Measurements from ENCODE around the gene SGCA.

Gene SGCA

DNA sequence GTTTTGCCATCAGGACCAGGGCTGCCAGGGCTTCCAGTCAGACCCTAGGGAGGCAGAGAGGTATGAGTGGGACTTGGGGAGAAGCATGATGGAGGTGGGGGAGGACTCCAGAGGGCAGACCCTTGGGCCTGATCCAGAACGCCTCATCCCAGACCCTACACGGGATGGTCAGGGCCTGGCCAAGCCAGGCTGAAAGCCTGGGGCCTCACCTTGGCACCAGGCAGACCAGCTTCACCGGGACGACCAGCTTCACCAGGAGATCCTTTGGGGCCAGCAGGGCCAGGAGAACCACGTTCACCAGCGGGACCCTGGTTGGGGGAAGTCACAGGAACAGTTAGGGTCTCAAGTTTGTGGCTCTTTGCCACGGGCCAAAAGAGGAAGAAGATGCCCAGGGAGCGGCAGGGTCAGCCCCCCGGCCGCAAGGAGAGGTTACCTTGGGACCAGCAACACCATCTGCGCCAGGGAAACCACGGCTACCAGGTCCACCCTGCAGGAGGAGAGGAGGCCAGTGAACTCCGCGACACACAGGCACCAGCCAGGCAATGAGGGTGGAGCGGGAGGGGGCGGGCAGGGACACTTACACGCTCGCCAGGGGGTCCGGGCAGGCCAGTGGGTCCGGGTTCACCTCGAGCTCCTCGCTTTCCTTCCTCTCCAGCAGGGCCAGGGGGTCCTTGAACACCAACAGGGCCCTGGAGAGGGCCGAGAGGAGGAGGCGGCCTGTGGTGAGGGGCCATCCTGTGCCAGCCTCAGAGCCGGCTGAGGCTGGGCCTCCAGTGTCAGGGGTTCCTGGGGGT is 28.5 kb downstream of the SGCA start:
- CTCF ChIA-PET: interaction anchor here (0.5 to 5.5 kb wide), 3 partner anchors 24 to 56 kb away, joined by 3 to 174 read pairs (median 3); partner anchors contain the start of gene SGCA
- no peak overlapping the region for H3K4me3 ChIP-seq (ENCODE audit: low read depth, low read length)
- H3K27ac ChIP-seq (ENCODE audit: extremely low read depth, low read depth, low read length): no peak overlapping the region
- H3K36me3 ChIP-seq (ENCODE audit: control insufficient read depth in 2 of 2, insufficient read depth in 1 of 2, low read length in 2 of 2): peaks cover 0 to 66% of the 10 kb centered on the region in 2 experiments; a peak in 1 of 3 replicates
- H3K4me1 ChIP-seq (ENCODE audit: control insufficient read depth, insufficient read depth, low read length): no peaks in the 10 kb centered on the region
- TF ChIP-seq ZNF677 (tag by site-specific recombination; IDR thresholded peaks at IDR 0.05) (no peak), ZNF585B (tag by site-specific recombination; IDR thresholded peaks at IDR 0.05) (no peak), ZIC2 (tag by site-specific recombination; IDR thresholded peaks at IDR 0.05) (0 out of 2 replicates have a peak, but pooled peaks have one; percentile 7)
- no peaks in the 10 kb centered on the region for H3K9me3 ChIP-seq (ENCODE audit: control insufficient read depth, insufficient read depth, low read depth, low read length)
- POLR2A ChIA-PET: no interaction called here

DNA sequence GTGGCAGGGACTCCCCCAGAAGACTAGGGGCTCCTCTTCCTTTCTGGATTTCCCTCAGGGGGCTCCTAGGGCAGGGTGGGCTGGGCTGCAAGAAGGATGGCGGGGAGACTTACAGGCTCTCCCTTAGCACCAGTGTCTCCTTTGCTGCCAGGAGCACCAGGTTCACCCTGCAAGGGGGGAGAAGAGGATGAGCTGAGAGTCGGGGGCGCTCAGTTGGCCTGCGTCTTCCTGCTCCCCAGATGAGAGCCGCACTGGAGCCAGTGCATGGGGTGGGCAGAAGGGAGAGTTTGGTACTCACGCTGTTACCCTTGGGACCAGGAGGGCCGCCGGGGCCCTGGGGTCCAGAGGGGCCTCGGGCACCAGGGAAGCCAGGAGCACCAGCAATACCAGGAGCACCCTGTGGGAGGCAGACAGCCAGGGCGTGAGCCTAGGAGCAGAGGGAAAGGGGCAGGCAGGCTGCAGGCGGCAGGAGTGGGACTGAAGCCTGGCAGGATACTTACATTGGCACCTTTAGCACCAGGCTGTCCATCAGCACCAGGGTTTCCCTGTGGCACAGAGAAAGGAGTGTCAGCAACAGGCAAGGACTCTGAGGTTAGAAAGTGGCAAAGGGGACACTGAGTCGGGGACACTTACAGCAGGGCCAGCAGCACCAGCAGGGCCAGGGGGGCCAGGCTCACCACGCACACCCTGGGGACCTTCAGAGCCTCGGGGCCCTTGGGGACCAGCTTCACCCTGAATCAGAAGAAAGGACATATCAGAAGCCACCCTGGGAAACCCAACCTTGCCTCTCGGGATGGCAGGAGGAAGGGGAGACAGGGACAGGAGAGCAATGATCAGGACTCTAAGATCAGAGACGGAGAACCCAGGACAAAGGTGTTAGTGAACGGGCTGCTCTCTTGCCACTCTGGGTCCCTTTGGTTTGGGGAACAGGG is 29.4 kb downstream of the SGCA start:
- TF ChIP-seq ZNF768 (tag by site-specific recombination; IDR thresholded peaks at IDR 0.05): no peak
- TF ChIP-seq ZNF311 (tag by site-specific recombination; IDR thresholded peaks at IDR 0.05; ENCODE audit: borderline replicate concordance): no peak
- TF ChIP-seq ZNF76 (tag by site-specific recombination; IDR thresholded peaks at IDR 0.05; ENCODE audit: borderline replicate concordance, low read depth): no peak
- TF ChIP-seq, protein P1, sequence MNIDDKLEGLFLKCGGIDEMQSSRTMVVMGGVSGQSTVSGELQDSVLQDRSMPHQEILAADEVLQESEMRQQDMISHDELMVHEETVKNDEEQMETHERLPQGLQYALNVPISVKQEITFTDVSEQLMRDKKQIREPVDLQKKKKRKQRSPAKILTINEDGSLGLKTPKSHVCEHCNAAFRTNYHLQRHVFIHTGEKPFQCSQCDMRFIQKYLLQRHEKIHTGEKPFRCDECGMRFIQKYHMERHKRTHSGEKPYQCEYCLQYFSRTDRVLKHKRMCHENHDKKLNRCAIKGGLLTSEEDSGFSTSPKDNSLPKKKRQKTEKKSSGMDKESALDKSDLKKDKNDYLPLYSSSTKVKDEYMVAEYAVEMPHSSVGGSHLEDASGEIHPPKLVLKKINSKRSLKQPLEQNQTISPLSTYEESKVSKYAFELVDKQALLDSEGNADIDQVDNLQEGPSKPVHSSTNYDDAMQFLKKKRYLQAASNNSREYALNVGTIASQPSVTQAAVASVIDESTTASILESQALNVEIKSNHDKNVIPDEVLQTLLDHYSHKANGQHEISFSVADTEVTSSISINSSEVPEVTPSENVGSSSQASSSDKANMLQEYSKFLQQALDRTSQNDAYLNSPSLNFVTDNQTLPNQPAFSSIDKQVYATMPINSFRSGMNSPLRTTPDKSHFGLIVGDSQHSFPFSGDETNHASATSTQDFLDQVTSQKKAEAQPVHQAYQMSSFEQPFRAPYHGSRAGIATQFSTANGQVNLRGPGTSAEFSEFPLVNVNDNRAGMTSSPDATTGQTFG (tag by site-specific recombination; IDR thresholded peaks at IDR 0.05; ENCODE audit: borderline replicate concordance): no peak
- TF ChIP-seq BCL11B (tag by site-specific recombination; IDR thresholded peaks at IDR 0.05; ENCODE audit: low read depth): no peak
- TF ChIP-seq, protein P2, sequence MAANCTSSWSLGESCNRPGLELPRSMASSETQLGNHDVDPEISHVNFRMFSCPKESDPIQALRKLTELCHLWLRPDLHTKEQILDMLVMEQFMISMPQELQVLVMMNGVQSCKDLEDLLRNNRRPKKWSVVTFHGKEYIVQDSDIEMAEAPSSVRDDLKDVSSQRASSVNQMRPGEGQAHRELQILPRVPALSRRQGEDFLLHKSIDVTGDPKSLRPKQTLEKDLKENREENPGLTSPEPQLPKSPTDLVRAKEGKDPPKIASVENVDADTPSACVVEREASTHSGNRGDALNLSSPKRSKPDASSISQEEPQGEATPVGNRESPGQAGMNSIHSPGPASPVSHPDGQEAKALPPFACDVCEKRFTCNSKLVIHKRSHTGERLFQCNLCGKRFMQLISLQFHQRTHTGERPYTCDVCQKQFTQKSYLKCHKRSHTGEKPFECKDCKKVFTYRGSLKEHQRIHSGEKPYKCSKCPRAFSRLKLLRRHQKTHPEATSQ (tag by site-specific recombination; IDR thresholded peaks at IDR 0.05): no peak
- no peak for TF ChIP-seq ZNF214 (tag by site-specific recombination; IDR thresholded peaks at IDR 0.05; ENCODE audit: borderline replicate concordance)
- no peak for TF ChIP-seq OVOL3 (tag by site-specific recombination; IDR thresholded peaks at IDR 0.05)
- no peak for TF ChIP-seq GLIS1 (tag by site-specific recombination; IDR thresholded peaks at IDR 0.05)
- TF ChIP-seq ZNF37A (tag by site-specific recombination; IDR thresholded peaks at IDR 0.05): no peak
- no peak for TF ChIP-seq ZSCAN16 (tag by site-specific recombination; IDR thresholded peaks at IDR 0.05)
- Histone ChIP-seq H3K27ac (ENCODE audit: extremely low read depth, low read depth, low read length) (no peak overlapping the region), H3K36me3 (ENCODE audit: control insufficient read depth in 2 of 2, insufficient read depth in 1 of 2, low read length in 2 of 2) (peaks cover 0 to 58% of the 10 kb centered on the region in 2 experiments; a peak in 1 of 3 replicates), H3K4me3 (ENCODE audit: low read depth, low read length) (no peak overlapping the region), H3K9me3 (ENCODE audit: control insufficient read depth, insufficient read depth, low read depth, low read length) (no peaks in the 10 kb centered on the region), H3K4me1 (ENCODE audit: control insufficient read depth, insufficient read depth, low read length) (no peaks in the 10 kb centered on the region)
- CTCF ChIA-PET: interaction anchor here (0.5 to 5.5 kb wide), 7 partner anchors 18 to 853 kb away, joined by 3 to 174 read pairs (median 7); partner anchors contain the start of gene SGCA
- POLR2A ChIA-PET: no interaction called here

DNA sequence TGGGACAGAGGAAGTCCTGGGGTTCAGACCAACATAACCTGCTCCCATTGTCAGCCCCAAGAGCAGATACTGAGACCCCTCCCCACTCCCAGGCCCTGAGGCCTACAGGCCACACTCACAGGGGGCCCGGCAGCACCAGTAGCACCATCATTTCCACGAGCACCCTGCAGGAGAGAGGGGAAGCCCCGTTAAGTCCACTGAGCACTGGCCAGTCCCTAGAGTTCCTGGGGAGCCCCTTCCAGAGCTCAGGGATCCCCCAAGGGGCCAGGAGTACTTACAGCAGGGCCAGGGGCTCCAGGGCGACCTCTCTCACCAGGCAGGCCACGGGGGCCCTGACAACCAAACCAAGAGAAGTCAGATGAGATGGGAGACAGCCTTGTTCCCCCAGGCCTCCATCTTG is 30.2 kb downstream of the SGCA start:
- Histone ChIP-seq H3K4me3 (ENCODE audit: low read depth, low read length) (no peak overlapping the region), H3K4me1 (ENCODE audit: control insufficient read depth, insufficient read depth, low read length) (no peaks in the 10 kb centered on the region), H3K9me3 (ENCODE audit: control insufficient read depth, insufficient read depth, low read depth, low read length) (no peaks in the 10 kb centered on the region), H3K36me3 (ENCODE audit: control insufficient read depth in 2 of 2, insufficient read depth in 1 of 2, low read length in 2 of 2) (peaks cover 0 to 49% of the 10 kb centered on the region in 2 experiments; a peak in 1 of 3 replicates), H3K27ac (ENCODE audit: extremely low read depth, low read depth, low read length) (no peak overlapping the region)
- CTCF ChIA-PET: interaction anchor here (0.7 to 5.5 kb wide), 7 partner anchors 18 to 101 kb away, joined by 3 to 174 read pairs (median 20); partner anchors contain the start of gene SGCA
- POLR2A ChIA-PET: interaction anchor here (1.5 kb wide), 1 partner anchor 18 kb away, joined by 5 read pairs; no protein-coding TSS in a partner anchor
- TF ChIP-seq ZNF175 (tag by site-specific recombination; IDR thresholded peaks at IDR 0.05) (no peak), ZFP37 (tag by site-specific recombination; IDR thresholded peaks at IDR 0.05) (no peak), ZNF530 (tag by site-specific recombination; IDR thresholded peaks at IDR 0.05; ENCODE audit: low read depth) (no peak), EGR2 (tag by site-specific recombination; IDR thresholded peaks at IDR 0.05; ENCODE audit: low read depth) (no peak), ZNF555 (tag by site-specific recombination; conservative IDR thresholded peaks at IDR 0.05) (no peak), ZNF785 (tag by site-specific recombination; IDR thresholded peaks at IDR 0.05) (no peak)
- TF ChIP-seq, protein P3, sequence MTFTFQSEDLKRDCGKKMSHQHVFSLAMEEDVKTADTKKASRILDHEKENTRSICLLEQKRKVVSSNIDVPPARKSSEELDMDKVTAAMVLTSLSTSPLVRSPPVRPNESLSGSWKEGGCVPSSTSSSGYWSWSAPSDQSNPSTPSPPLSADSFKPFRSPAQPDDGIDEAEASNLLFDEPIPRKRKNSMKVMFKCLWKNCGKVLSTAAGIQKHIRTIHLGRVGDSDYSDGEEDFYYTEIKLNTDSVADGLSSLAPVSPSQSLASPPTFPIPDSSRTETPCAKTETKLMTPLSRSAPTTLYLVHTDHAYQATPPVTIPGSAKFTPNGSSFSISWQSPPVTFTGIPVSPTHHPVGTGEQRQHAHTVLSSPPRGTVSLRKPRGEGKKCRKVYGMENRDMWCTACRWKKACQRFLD (tag by site-specific recombination; IDR thresholded peaks at IDR 0.05): no peak
- TF ChIP-seq, protein P4, sequence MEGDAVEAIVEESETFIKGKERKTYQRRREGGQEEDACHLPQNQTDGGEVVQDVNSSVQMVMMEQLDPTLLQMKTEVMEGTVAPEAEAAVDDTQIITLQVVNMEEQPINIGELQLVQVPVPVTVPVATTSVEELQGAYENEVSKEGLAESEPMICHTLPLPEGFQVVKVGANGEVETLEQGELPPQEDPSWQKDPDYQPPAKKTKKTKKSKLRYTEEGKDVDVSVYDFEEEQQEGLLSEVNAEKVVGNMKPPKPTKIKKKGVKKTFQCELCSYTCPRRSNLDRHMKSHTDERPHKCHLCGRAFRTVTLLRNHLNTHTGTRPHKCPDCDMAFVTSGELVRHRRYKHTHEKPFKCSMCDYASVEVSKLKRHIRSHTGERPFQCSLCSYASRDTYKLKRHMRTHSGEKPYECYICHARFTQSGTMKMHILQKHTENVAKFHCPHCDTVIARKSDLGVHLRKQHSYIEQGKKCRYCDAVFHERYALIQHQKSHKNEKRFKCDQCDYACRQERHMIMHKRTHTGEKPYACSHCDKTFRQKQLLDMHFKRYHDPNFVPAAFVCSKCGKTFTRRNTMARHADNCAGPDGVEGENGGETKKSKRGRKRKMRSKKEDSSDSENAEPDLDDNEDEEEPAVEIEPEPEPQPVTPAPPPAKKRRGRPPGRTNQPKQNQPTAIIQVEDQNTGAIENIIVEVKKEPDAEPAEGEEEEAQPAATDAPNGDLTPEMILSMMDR (tag by site-specific recombination; IDR thresholded peaks at IDR 0.05): no peak
